NK-92 (cell line): ENCODE results near the gene RGS12.

Source experiments
- DNase-seq: peaks from one replicate; lab custom pipeline; 2025; ENCODE audit not compliant: unreplicated experiment; lab: John Stamatoyannopoulos, UW

The RGS12 gene

GRCh38 chr4:3292571-3293400 is at the start of gene RGS12:
Gene RGS12 (plus strand): TSS chr4:3293021. CDS start chr4:3316171, 23,150 bp downstream.
- no peak for DNase-seq

- no peak for DNase-seq
These were observed 49.6 kb upstream of the RGS12 start for GRCh38 chr4:3243136-3243780.

- no peak for DNase-seq
These were observed 48.8 kb upstream of the RGS12 start for GRCh38 chr4:3244002-3244401.

- no peak for DNase-seq
These were observed 48.1 kb upstream of the RGS12 start for GRCh38 chr4:3244747-3245146.

GRCh38 chr4:3245676-3246075 is 47.1 kb upstream of the RGS12 start:
- no peak for DNase-seq

GRCh38 chr4:3246458-3247398 is 46.1 kb upstream of the RGS12 start:
- DNase-seq: no peak

GRCh38 chr4:3247399-3248177 is 45.2 kb upstream of the RGS12 start:
- DNase-seq: no peak

- no peak for DNase-seq
These were observed 44.7 kb upstream of the RGS12 start for GRCh38 chr4:3248178-3248480.

GRCh38 chr4:3248811-3249661 is 43.8 kb upstream of the RGS12 start, which contains the start of gene MSANTD1:
Gene MSANTD1 (plus strand): TSS chr4:3249159. CDS start chr4:3249223, 64 bp downstream.
- no peak for DNase-seq

- no peak for DNase-seq
These were observed 42.9 kb upstream of the RGS12 start for GRCh38 chr4:3249711-3250437.

- DNase-seq: no peak
These were observed 42.3 kb upstream of the RGS12 start for GRCh38 chr4:3250438-3250955.

- no peak for DNase-seq
These were observed 41.7 kb upstream of the RGS12 start for GRCh38 chr4:3250956-3251690.

GRCh38 chr4:3251691-3252479 is 40.9 kb upstream of the RGS12 start:
- DNase-seq: no peak

GRCh38 chr4:3252480-3252828 is 40.4 kb upstream of the RGS12 start:
- no peak for DNase-seq

GRCh38 chr4:3252831-3253641 is 39.8 kb upstream of the RGS12 start:
- no peak for DNase-seq

- DNase-seq: no peak
These were observed 39.0 kb upstream of the RGS12 start for GRCh38 chr4:3253808-3254207.
